Melanocyte of skin (primary cell): ENCODE results near the gene MSL1. TPM values are rescaled to one million over a fixed set of nuclear protein-coding genes. Genes with fewer than 3 reads are reported as not detected.

Source experiments
- total RNA-seq, 2 donors: library from RNA; depleted of rRNA; stranded (reverse); fragments of >200 nt; gene quantifications; 2 replicates each; pipeline ENCODE4 v1.2.3, GENCODE V29; 2012

MSL1 gene
- total RNA-seq, result 10 to 100 TPM; 41.6 to 48.3 TPM

DNA sequence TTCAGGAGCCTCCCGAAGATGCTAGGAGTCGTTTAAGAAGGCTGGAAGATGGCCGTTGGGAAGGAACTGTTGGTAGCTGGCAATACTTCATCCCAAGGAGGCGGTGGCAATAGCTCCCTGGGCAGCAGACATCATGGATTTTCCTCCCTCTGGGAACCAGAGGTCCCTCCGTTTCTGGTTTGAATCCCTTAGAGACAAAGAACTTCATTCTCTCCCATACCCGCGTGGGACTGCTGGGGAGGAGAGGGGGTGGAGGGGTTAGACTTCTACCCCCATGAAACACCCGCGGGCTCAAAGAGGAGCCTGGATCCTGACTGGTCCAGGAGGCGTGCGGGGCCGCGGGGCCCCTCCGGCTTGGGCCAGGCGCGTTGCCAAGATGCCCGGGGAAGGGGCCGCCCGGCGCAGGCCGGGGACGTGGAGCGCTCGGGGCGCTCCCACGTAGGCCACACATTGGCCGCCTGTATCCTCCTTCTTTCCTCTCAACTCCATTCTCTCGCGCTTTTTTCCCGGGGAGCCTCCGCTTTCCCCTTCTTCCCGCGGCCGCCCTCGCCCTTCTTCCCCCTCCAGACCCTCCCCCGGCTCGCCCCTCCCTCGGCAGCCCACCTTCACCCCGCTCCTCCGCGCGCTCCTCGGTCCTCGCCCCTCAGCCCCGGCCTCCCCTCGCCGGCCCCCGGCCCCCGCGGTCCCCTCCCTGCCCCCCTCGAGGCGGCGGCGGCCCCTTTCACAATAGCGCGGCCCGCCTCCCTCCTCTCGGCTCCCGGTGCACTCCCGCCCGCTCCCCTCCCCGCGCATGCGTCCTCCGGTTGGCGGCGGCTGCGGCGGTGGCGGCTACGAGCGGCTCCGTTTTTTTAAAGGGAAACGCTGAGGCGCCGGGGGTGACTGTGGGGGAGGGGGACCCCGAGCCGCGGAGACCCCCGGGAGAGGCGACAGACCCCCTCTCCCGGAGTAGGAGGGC lies at the start of gene MSL1:
TSS of gene MSL1 (plus strand) at position 791 of the 955 bp plus-strand sequence. CDS start 642 bp downstream, outside the sequence.

DNA sequence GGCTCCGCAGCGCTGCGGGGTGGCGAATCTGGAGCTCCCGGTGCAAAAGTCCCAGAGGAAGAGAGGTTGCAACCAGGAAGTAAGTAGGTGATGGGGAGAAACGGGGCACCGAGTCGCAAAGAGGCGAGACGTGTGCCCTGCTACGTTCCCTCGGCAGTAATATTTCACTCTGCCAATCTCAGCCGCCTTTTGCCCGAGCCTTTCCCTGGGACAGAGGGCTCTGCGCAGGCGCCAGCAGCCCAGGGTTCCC lies 21.4 kb upstream of the MSL1 start, which contains the start of gene NR1D1:
TSS of gene NR1D1 (minus strand) at position 171 of the 250 bp plus-strand sequence. CDS start 495 bp downstream, outside the sequence.

GRCh38 chr17:40177275-40177874 lies 55.6 kb downstream of the MSL1 start, which contains the start of gene RAPGEFL1:
RAPGEFL1 (plus strand) TSS chr17:40177470; CDS start chr17:40177862, 392 bp downstream.

Other genes starting within 250 kb of the MSL1 start
- 1 to 10 TPM; 1.7 to 2.0 TPM for gene GSDMB, start 203.3 kb upstream of the MSL1 start, total RNA-seq
- gene ORMDL3, start 194.4 kb upstream of the MSL1 start, total RNA-seq, result 10 to 100 TPM; 21.3 to 35.8 TPM
- not detected for gene LRRC3C, start 194.2 kb upstream of the MSL1 start, total RNA-seq
- gene GSDMA, start 159.0 kb upstream of the MSL1 start, total RNA-seq, result not detected
- 100 to 1,000 TPM; 112 to 167 TPM for gene PSMD3, start 141.2 kb upstream of the MSL1 start, total RNA-seq
- gene CSF3, start 106.5 kb upstream of the MSL1 start, total RNA-seq, result 1 to 10 TPM in 1 of 2 donors, not detected in 1; 1.0 TPM
- gene MED24, start 67.6 kb upstream of the MSL1 start, total RNA-seq, result 10 to 100 TPM; 75.7 to 79.3 TPM
- 10 to 100 TPM; 24.1 to 27.0 TPM for gene THRA, start 59.0 kb upstream of the MSL1 start, total RNA-seq
- gene NR1D1, start 21.4 kb upstream of the MSL1 start, total RNA-seq, result 1 to 10 TPM; 2.4 to 3.3 TPM
- gene CASC3, start 18.6 kb downstream of the MSL1 start, total RNA-seq, result 10 to 100 TPM; 34.4 to 34.6 TPM
- 1 to 10 TPM; 2.8 to 3.3 TPM for gene RAPGEFL1, start 55.5 kb downstream of the MSL1 start, total RNA-seq
- gene WIPF2, start 97.3 kb downstream of the MSL1 start, total RNA-seq, result 1 to 10 TPM; 4.5 to 6.7 TPM
- gene CDC6, start 165.9 kb downstream of the MSL1 start, total RNA-seq, result 10 to 100 TPM; 17.6 to 59.9 TPM
- 10 to 100 TPM; 16.2 to 17.3 TPM for gene RARA, start 187.2 kb downstream of the MSL1 start, total RNA-seq
- gene GJD3, start 242.8 kb downstream of the MSL1 start, total RNA-seq, result not detected